ENCODE results near the gene CAV3. TPM values are rescaled to one million over a fixed set of nuclear protein-coding genes. Genes with fewer than 3 reads are reported as not detected.

The CAV3 gene
- total and polyA plus RNA-seq, 2 experiments from 2014 or later = not detected

- no peaks in the 10 kb centered on the region for H3K9me3 Mint-ChIP-seq
- Histone ChIP-seq H3K4me1 (ENCODE audit: insufficient read depth) (peaks cover 25% of the 10 kb centered on the region), H3K27me3 (ENCODE audit: insufficient read depth) (no peaks in the 10 kb centered on the region), H3K4me2 (no peak overlapping the region), H3F3A (replicated peaks; ENCODE audit: low read depth) (no peaks in the 10 kb centered on the region), H3K4me3 (no peak overlapping the region), H2AFZ (no peak overlapping the region), H3K27ac (ENCODE audit: low read depth) (no peak overlapping the region), H3K36me3 (ENCODE audit: insufficient read depth) (no peaks in the 10 kb centered on the region), H3K79me2 (replicated peaks; ENCODE audit: insufficient read depth) (no peaks in the 10 kb centered on the region), H4K20me1 (replicated peaks; ENCODE audit: insufficient read depth) (no peaks in the 10 kb centered on the region), H3K9me2 (ENCODE audit: insufficient read depth) (no peaks in the 10 kb centered on the region)
- peaks cover 29% of the 10 kb centered on the region for H3K4me1 Mint-ChIP-seq
- ATAC-seq = no peak
- H3K36me3 Mint-ChIP-seq (ENCODE audit: low read depth) = no peaks in the 10 kb centered on the region
- no peak for TF ChIP-seq EZH2 (IDR thresholded peaks at IDR 0.05; ENCODE audit: low read depth, unreplicated experiment)
- no peak for TF ChIP-seq NANOG (IDR thresholded peaks at IDR 0.05; ENCODE audit: borderline replicate concordance)
- no peak for TF ChIP-seq POLR2AphosphoS5 (IDR thresholded peaks at IDR 0.05; ENCODE audit: low read depth)
- TF ChIP-seq REST (IDR thresholded peaks at IDR 0.05; ENCODE audit: unreplicated experiment) = no peak
- no peak for TF ChIP-seq ZNF462 (CRISPR knock-in tag; IDR thresholded peaks at IDR 0.05)
- TF ChIP-seq ETS1 (IDR thresholded peaks at IDR 0.05) = no peak
- no peak for TF ChIP-seq EZH2phosphoT487 (IDR thresholded peaks at IDR 0.05; ENCODE audit: unreplicated experiment)
- no peak for TF ChIP-seq STAT1 (IDR thresholded peaks at IDR 0.05; ENCODE audit: unreplicated experiment)
- TF ChIP-seq CTCF (conservative IDR thresholded peaks at IDR 0.05; ENCODE audit: low read depth in 2 of 2) = no peak
- TF ChIP-seq ZNF331 (CRISPR knock-in tag; IDR thresholded peaks at IDR 0.05; ENCODE audit: low read depth) = no peak
- no peak for TF ChIP-seq JUNB (IDR thresholded peaks at IDR 0.05; ENCODE audit: unreplicated experiment)
- TF ChIP-seq ZNF114 (CRISPR knock-in tag; IDR thresholded peaks at IDR 0.05) = no peak
- no peak for TF ChIP-seq CREB1 (CRISPR knock-in tag; IDR thresholded peaks at IDR 0.05; ENCODE audit: low read depth)
- peaks cover 14% of the 10 kb centered on the region for H3K27me3 Mint-ChIP-seq (ENCODE audit: insufficient read depth, low read depth, poor library complexity)
- DNase-seq (ENCODE audit: low spot score) = no peak
- H3K4me3 Mint-ChIP-seq = no peak overlapping the region
- H3K27ac Mint-ChIP-seq = no peak overlapping the region
These were observed 12.2 kb downstream of the CAV3 start for GRCh38 chr3:8745619-8746370.

Data from GM23338 (cell line).